ENCODE measurements around the gene TSPAN4. TPM values are rescaled to one million over a fixed set of nuclear protein-coding genes. Genes with fewer than 3 reads are reported as not detected.

Gene TSPAN4
- total RNA-seq, 1 donor from 2014 or later: 43.8 TPM

DNA sequence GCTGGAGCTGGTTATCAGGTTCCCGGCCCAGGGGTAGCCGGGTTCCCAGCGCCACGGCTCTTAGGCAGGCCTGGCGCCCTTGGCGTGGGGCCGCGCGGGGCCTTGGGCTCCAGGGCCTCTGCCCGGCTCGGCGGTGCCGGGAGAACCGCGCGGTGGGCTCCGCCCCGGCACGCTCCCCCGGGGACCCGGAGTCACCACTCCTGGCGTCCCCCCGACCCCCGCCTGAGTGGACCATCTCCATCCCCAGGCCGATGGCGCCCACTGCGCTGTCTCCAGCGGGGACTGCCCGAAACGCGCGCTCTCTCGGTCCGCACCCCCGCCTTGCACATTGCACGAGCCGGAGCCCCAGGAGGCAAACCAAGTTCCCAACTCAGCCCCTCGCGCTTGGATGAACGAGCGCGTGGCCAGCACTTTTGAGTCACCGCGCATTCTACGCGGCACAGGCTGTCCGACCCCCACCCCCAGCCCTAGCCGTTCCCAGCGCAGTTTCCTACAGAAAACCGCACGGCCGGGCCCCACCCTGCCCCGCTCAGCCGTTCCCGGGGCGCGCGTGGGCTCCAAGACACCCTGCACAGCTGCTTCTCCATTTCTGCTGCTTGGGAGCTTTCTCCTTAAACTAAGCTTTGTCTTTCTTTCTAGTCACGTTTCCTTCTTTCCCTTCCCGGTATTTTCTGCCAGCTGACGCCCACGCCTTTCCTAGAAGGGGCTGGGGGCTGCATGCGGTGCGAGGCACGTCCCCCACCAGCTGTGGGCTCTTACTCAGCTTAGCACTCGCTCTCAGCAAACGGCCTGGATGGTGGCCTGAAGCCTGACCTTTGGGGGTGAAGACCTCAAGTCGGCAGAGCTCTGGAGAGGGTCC, 68.6 kb downstream of the TSPAN4 start:
- ATAC-seq (peak; percentile 38), DNase-seq (ENCODE audit: missing footprints) (no peak)
- intact Hi-C loops (cut with DNase I): loop anchor here (5.0 kb wide), 1 partner anchor 69 kb away; the partner anchor contains the start of genes POLR2L and TSPAN4

DNA sequence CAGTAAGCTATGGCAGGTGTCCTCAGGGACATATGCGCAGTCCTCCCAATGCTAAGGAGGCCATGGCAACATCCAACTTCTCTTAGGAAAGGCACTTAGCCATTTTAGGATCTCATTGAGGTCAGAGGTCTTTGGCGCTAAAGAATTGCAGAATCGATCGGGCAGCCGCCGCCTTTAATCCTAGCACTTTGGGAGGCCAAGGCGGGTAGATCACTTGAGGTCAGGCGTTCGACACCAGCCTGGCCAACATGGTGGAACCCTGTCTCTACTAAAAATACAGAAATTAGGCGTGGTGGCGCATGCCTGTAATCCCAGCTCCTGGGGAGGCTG, 69.2 kb downstream of the TSPAN4 start:
- no peak for DNase-seq (ENCODE audit: missing footprints)
- intact Hi-C loops (cut with DNase I): loop anchor here (5.0 kb wide), 1 partner anchor 70 kb away; the partner anchor contains the start of genes POLR2L and TSPAN4
- ATAC-seq: no peak

DNA sequence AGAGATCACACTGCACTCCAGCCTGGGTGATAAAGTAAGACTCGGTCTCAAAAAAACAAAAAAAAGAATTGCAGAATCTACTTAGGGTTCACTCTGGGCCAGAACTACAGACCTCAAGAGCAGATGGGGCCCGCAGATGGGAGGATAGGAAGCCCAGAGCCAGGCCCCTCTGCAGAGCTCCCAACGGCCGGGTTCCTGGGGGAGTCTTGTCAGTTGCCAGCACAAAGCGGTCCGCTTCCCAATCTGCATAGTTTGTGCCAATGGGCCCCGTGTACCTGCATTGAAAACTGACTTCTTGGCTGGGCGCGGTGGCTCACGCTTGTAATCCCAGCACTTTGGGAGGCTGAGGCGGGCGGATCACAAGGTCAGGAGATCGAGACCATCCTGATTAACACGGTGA, 69.6 kb downstream of the TSPAN4 start:
- no peak for ATAC-seq
- intact Hi-C loops (cut with DNase I): loop anchor here (5.0 kb wide), 1 partner anchor 70 kb away; the partner anchor contains the start of genes POLR2L and TSPAN4
- DNase-seq (ENCODE audit: missing footprints): no peak

DNA sequence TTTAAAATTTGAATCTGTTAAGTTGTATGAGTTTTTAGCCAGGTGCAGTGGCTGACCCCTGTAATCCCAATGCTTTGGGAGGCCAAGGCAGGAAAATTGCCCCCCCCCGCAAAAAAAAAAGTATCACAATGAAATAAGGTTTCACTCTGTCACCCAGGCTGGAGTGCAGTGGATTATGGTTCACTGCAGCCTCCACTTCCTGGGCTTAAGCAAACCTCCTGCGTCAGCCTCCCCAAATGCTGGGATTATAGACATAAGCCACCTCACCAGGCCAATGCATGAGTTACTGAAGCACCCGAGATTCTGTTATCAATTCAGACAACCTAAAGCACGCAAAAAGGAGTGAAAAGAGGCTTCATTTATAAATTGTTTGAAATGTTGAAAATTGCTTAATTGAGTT, 70.4 kb downstream of the TSPAN4 start:
- no peak for ATAC-seq

DNA sequence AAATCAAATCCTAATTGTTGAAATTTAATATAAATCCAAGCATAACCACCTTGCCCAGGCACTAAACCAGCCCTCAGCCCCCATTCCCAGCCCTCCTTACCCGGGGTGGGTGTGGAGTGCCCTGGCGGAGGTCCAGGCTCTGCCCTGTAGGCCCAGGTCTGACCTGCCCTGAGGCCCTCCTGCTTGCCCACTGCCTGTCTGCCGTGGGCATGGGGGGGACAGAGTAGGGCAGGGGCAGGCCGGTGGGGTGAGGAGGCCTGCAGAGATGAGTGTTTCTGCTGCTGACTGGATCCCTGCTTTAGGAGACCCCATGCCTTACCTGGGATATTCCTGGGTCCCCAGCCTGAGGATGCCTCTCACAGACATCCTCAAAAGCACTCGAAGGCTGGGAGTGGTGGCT, 71.6 kb downstream of the TSPAN4 start:
- intact Hi-C loops (cut with DNase I): loop anchor here (5.0 kb wide), 1 partner anchor 72 kb away; the partner anchor contains the start of genes POLR2L and TSPAN4
- ATAC-seq (no peak), DNase-seq (ENCODE audit: missing footprints) (no peak)

More for the DNA sequence above, 70.4 kb downstream of the TSPAN4 start:
- intact Hi-C loops (cut with DNase I): loop anchor here (5.0 kb wide), 1 partner anchor 71 kb away; the partner anchor contains the start of genes POLR2L and TSPAN4
- no peak for DNase-seq (ENCODE audit: missing footprints)

DNA sequence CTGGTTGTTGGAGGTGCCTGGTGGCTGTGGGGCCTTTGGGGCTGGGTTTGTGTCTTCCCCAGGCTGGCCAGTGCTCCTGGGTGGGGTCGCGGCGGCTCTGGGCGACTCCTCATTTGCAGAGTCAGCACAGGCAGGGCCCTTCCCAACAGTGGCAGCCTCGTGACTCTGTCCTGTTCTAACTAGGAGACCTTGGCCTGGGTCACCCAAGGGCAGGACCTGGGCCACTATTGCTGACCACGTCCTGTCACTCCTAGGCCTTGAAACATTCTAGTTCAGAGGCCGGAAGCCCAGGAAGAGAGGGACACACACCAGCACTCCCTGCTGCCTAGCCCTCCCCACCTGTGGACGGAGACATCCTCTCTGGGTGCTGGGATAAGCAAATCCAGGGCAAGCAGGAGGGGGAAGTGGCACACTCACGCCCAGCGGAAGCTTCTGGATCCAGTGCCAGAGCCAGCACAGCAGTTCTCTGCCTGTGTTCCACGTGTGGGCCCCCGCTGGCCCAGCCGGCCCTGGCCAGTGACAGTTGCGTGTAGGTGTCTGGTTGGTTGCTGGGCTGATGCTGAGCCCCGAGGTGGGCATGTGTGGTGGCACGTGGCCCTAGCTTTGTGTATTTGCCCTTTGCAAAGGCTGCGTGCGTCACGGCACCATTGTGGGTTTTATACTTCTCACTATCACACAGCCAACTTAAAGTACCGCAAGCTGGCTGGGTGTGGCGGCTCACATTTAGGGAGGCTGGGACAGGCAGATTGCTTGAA, 72.3 kb downstream of the TSPAN4 start:
- intact Hi-C loops (cut with DNase I): loop anchor here (5.0 kb wide), 1 partner anchor 73 kb away; the partner anchor contains the start of genes POLR2L and TSPAN4
- ATAC-seq: peak; percentile 42

More for the DNA sequence above, 72.3 kb downstream of the TSPAN4 start:
- DNase-seq (ENCODE audit: missing footprints): peak; percentile 90

Other genes with a start within 250 kb of the TSPAN4 start
- 13.2 TPM for gene IRF7, start 226.9 kb upstream of the TSPAN4 start, total RNA-seq
- gene CDHR5, start 217.9 kb upstream of the TSPAN4 start, total RNA-seq: not detected
- gene SCT, start 215.7 kb upstream of the TSPAN4 start, total RNA-seq: not detected
- 0.16 TPM for gene DRD4, start 205.6 kb upstream of the TSPAN4 start, total RNA-seq
- 20.6 TPM for gene DEAF1, start 147.6 kb upstream of the TSPAN4 start, total RNA-seq
- gene TMEM80, start 147.0 kb upstream of the TSPAN4 start, total RNA-seq: 9.9 TPM
- gene EPS8L2, start 136.6 kb upstream of the TSPAN4 start, total RNA-seq: 7.7 TPM
- 102 TPM for gene TALDO1, start 95.4 kb upstream of the TSPAN4 start, total RNA-seq
- gene GATD1, start 65.4 kb upstream of the TSPAN4 start, total RNA-seq: 18.3 TPM
- gene CEND1, start 52.8 kb upstream of the TSPAN4 start, total RNA-seq: not detected
- gene SLC25A22, start 44.6 kb upstream of the TSPAN4 start, total RNA-seq: 2.6 TPM
- 7.2 TPM for gene PIDD1, start 37.6 kb upstream of the TSPAN4 start, total RNA-seq
- gene RPLP2, start 32.9 kb upstream of the TSPAN4 start, total RNA-seq: 1,110 TPM
- gene PNPLA2, start 23.9 kb upstream of the TSPAN4 start, total RNA-seq: 321 TPM
- 24.3 TPM for gene CRACR2B, start 14.9 kb upstream of the TSPAN4 start, total RNA-seq
- 462 TPM for gene CD151, start 9.9 kb upstream of the TSPAN4 start, total RNA-seq
- gene POLR2L, start 323 bp upstream of the TSPAN4 start, total RNA-seq: 298 TPM
- 49.4 TPM for gene CHID1, start 68.0 kb downstream of the TSPAN4 start, total RNA-seq
- 51.7 TPM for gene AP2A2, start 83.0 kb downstream of the TSPAN4 start, total RNA-seq
- gene MUC6, start 193.9 kb downstream of the TSPAN4 start, total RNA-seq: not detected
- gene MUC2, start 232.0 kb downstream of the TSPAN4 start, total RNA-seq: not detected

Measured in Right ventricle myocardium inferior (tissue), 1 donor.